NCI-H2227 (cell line): ENCODE data around the gene TTC8.

ENCODE experiments used
- DNase-seq: peaks from one replicate; lab custom pipeline; 2025; ENCODE audit not compliant: unreplicated experiment; lab: John Stamatoyannopoulos, UW

Gene TTC8

DNA sequence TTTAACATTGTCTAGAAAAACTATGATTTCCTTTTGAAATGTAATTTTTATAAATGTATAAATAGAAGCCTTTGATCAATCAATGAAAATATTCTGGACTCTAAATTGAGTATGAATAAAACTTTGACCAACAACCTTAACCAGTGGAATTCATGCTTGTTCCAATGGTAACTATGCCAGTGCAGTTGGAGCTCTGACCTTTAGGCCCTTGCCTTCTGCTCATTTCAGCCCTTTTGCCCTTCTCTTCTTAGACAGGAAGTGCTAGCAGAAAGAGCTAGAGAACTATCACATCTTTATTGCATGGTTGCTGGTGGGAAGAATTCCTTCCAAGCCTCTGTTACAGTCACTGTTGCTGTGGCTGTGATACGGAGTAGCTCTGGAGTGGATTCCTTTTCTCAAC lies 39.7 kb downstream of the TTC8 start:
- DNase-seq: no peak

DNA sequence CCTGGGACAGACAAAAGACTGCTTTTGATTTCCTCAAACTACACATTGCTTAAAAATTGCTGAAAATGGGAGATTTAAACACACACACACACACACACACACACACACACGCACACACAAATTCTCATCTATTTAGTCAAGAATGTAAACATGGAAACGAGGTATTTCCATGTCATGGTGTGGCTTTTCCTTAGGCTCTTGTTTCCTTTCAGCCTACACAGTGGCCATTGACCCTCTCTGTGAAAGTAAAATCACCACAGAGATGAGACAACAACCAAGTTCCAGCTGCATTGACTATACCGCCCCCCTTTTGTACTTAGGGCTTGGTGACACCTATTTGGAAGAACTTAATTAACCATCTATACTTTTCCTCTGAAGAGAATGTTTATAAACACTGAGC lies 41.9 kb downstream of the TTC8 start:
- no peak for DNase-seq

DNA sequence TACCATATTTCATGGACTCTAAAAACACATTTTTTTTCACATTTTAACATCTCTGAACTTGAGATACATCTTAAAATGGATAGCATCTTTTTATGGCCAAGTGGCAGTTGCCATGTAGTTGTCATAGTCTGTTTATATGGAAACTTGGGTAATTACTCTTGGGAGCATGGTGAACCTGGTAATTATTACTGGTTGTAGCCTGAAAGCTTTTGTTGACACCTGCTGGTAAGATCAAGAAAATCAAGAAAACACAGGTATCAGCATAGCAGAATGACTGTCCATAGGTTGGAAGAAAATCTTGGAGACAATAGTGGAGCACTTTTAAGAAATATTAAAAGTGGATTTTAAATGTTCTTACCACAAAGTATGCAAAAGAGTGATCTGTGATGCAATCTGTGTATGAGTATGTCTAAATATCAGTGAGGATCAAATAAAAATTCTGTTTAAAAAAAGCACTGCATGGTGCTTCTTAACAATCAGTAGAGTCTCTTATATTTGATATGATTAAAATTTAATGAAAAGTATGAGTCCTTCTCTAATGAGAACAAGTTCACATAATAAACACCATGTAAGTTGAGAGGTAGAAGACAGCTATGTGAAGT lies 44.2 kb downstream of the TTC8 start:
- DNase-seq: peak; percentile 50

DNA sequence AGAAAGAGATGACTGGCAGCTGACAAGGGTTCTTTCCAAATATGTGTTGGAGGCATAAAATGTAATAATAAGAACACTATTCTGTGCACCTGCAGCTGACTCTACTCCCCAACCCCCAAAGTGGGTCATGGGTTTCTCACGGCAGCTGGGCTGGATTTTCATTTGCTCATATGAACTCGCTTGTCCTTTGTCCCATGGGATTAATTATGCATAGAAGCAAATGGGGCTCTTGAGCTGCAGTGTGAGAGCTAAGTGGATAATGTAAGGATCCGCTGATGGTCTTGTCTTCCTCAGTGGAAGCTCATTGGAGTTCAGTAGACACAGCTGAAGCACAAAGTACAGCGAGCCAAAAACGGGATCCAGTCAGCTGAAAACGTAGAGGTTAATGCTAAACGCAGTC lies 46.3 kb downstream of the TTC8 start:
- no peak for DNase-seq

DNA sequence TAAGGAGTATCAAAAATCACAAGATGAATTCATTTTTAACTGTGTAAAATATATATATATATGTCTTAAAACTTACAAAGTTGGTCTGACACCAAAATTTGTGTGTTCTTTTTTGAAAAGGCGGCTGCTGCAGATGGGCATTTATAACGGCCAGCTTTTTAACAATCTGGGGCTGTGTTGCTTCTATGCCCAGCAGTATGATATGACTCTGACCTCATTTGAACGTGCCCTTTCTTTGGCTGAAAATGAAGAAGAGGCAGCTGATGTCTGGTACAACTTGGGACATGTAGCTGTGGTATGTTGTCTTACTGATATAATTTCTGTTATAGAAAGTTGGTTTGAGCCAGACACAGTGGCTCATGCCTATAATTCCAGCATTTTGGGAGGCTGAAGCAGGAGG lies 47.0 kb downstream of the TTC8 start:
- no peak for DNase-seq

DNA sequence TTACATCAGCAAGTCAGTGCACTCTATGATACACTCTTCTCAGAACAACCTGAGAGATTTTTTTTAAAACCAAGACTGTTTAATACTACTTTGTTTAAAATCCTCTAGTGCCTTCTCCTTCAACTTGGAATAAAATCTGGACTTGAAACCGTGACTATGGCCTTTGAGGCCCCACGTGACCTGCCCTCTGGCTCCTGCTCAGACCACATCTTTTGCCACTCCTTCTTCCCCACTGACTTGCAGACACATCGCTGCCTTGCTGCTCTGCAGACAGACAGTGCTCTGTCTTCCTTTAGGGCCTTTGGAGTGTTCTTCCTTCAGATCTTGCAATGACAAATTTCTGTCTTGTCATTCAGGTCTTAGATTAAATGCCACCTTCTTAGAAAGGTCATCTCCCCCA lies 48.5 kb downstream of the TTC8 start:
- no peak for DNase-seq

DNA sequence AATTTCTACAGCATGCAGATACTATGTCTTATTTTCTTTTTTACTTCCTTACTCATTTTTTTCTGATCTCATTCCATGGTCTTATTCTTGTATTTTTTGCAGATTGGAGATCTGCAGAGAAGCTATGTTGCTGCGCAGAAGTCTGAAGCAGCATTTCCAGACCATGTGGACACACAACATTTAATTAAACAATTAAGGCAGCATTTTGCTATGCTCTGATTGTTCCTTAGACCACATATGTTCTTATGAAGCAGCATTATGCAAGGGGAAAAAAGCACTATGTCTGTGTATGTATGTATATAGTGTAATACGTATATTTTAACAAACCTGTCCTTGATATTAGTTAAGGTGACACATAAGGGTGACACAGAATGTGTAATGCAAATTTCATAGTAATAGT lies 52.7 kb downstream of the TTC8 start:
- no peak for DNase-seq

DNA sequence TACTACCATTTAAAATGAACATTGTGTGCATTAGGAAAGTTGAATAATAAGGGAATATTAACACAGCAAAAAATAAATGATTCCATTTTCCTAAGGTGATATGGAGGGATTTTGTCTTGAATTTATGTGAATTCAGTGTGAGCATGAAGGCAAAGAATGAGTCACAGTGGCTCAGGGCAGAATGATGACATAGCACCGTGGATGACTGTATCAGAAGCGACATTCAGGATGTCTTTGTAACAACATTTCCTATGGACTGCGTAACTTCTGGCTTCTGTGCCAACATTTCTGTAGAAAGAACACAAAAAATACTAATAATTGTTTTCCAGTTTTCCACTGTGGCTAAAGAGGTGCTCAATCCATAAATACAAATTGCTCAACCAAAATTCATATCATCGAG lies 54.6 kb downstream of the TTC8 start:
- no peak for DNase-seq

DNA sequence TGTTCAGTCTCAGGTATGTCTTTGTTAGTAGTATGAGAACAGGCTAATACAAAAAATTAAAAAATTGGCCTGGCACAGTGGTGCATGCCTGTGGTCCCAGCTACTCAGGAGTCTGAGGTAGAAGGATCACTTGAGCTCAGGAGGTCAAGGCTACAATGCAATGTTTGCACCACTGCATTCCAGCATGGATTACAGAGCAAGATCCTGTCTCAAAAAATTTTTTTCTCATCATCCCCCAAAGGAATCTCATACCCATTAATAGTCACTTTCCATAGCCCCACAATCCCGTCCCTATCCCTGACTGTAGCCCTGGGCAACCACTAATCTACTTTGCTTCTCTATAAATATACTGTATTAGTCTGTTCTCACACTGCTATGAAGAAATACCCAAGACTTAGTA lies 57.8 kb downstream of the TTC8 start:
- no peak for DNase-seq

DNA sequence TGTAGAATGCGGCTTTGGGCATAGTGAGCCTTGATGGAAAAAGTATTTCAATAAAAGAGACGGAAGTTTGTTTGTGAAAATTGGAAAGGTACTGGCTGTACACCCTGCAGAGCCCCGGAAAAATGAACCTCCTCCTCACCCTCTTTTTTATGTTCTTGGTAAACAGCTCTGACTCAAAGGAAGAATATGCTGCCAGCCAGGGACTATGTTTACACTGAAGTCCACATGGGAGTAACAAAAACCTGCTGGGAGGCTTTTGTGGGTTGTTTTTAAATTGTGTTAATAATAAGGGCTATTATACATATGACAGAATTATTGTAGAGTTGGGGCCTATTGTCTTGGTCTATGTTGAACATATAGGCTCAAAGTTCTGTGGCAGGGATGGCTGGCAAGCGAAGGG lies 70.7 kb downstream of the TTC8 start:
- no peak for DNase-seq

DNA sequence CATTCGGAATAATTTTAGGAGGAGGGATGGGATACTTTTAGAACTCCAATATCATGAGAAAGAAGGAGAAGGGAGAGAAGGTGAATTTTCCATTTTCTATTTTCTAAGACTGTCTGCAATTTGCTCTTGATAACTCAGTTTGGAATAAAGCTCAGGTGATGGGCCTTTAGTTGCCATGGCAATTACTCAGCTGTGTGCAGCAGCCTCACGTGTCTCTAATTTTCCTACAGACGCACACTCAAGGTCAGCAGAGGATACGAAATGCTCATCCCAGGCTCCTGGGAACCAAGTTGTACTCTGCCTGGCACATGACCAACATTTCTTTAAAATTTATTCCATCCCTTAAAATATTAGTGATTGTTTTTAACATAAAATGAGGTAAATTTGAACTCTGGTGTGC lies 76.7 kb downstream of the TTC8 start:
- DNase-seq: peak; percentile 67

DNA sequence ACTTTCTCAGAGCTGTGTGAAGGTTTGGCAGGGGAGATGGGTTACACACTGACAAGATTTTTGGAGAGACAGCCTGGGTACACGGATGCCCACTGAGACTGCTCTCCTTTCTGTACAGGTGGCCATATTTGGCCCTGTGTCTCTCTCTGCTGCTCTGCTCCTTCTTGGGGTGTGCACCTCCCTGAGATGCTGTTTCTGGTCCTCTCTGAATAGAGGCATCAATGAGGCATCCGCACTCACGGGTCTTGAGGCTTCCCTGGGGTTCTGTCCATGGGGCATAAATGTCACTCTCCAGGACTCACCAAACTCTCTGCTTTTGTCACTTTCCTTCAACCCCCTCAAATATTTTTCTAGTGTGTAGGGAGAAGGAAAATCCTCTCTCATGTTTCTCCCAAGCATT lies 77.5 kb downstream of the TTC8 start:
- DNase-seq: no peak

DNA sequence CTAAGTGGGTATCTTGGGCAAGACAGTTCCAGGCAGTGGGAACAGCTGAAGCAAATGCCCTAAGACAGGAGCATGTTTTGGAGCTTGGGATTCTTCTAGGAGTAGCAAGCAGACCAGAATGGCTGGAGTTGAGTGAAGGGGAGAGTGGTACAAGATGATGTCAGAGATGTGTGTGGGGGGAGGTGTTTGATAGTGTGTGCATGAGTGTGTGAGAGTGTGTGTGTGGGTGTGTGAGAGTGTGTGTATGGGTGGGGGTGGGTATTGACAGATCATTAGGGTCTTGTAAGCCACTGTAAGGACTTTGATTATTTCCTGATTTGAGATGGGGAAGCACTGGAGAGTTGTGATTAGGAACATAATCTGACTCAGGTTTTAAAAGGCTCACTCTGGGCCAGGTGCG lies 78.4 kb downstream of the TTC8 start:
- DNase-seq: no peak

DNA sequence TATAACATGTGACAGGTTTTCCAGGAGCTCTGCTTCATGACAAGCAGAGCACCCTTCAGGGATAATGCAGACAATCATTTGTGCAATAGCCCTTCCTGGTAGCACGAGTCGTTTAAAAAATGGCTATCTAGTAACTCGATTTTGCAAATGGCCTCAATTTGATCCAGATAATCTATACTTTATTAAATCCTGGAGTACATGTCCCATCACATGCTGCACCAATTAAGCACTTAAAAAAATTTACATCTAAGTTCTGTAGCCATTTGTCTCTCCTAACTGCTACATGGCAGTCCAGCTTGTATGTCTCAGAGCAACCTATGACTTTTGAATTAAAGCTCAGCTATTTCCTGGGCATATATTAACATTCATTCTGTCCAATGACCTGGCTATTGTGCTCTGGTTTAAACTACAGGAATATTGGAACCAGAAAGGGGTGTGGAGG lies 79.8 kb downstream of the TTC8 start:
- DNase-seq: no peak

DNA sequence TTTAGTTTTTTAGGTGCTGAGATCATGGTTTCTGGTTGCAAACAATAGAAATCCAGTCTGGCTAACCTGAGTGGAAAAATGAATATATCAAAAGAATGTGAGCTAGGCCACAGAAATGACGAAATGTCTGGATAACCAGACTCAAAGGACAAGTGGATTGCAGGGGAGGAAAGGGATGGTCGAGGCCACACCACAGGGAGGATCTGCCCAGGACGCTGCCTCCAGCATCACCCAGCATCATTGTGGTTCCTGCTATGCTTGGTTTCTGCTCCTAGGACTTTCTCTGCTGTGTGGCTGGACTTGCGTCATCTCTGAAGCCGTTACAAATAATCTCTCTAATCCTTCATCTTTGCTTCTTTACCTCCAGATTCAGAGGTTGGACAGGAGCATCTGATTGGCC lies 80.4 kb downstream of the TTC8 start:
- DNase-seq: no peak

DNA sequence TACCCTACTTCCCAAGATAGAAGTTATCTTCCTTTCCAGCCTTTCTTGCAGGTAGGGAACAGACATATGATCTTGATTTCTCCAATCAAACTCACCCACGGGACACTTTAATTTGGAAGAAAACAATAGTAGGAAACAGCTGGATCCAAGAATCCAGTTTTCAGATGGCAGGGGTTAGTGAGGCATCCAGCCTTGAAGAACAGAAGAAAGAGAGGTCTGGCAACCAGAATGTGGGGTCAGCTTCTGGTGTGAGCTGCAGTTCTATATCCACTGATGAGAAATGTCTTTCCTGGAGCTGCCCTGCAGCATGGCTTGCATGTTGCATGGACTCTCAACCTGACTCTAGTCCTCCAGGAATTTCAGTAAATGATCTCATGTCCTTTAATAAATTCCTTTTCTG lies 83.8 kb downstream of the TTC8 start:
- no peak for DNase-seq

DNA sequence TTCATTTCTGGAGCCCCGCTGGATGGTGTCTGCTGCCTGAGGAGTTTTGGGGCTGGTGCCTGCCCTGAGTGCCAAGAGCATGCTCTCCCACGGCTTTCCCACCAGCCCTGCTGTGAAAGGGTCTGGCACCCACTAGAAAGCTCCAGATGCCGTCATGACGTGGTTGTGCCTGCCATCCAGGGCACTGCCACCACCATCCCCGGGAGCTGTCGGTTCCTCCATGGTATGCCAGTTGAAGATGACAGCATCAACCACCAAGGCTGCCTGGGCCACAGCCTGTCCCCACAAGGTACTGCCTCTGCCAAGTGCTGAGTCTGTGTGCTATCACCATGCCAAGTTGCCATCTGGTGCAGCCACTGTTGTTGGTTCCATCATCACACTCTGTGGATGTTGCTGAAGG lies 85.9 kb downstream of the TTC8 start:
- no peak for DNase-seq

DNA sequence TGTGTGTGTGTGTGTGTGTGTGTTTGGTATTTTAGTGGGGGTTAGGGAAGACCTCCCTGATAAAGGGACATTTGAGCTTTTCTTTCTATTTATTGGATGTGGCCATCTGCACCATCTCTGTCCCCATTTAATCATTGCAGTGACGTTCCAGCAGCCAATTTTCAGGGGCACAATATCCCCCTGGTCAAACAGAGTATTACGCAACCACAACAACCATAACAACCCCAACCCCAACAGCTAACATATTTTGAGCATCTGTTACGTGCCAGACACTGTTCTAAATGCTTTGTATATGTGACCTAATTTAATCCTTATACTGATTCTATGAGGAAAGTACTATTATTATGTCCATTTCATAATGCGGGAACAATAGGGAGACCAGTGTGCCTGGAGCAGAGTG lies 87.4 kb downstream of the TTC8 start:
- no peak for DNase-seq

DNA sequence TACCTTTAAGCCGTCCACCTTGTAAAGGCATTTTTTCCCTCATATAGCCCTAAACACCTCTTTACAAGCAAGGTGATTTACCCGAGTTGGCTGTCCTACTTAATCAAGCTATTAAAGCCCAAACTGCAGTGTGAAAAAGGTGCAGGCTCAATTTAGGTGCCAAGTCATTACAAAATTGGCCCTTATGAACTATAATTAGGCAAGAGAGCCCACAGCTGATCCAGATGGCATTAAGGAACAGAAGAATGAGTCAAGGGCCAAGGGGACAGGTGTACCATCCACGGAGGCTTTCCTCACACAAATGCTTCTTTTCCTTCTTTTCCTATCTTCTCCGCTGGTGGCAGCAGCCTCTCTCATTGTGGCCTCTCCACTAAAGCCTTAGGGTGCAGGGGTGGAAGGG lies 90.5 kb downstream of the TTC8 start:
- no peak for DNase-seq

DNA sequence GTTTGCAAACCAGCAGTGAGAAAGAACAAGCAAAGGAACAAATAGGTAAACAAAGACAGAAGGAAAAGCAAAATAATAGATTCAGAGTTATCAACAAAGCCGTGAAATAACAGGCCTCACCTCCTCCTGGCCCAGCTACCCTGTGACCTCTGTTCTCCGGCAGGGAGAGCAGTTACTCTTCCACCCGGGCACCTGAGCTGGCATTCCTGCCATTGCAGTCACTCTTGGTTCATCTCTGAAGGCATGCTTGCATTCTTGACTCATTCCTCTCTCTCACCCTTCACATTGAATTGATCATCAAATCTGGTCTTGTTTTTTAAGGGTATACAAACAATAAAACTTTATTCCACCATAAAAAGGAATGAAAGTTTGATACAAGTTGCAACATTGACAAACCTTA lies 95.1 kb downstream of the TTC8 start:
- no peak for DNase-seq
